Measurements from ENCODE around the gene MOV10. TPM values are rescaled to one million over a fixed set of nuclear protein-coding genes. Genes with fewer than 3 reads are reported as not detected.

Gene MOV10
- total RNA-seq, 4 donors from 2014 or later: 75.3 to 161 (median 143) TPM

DNA sequence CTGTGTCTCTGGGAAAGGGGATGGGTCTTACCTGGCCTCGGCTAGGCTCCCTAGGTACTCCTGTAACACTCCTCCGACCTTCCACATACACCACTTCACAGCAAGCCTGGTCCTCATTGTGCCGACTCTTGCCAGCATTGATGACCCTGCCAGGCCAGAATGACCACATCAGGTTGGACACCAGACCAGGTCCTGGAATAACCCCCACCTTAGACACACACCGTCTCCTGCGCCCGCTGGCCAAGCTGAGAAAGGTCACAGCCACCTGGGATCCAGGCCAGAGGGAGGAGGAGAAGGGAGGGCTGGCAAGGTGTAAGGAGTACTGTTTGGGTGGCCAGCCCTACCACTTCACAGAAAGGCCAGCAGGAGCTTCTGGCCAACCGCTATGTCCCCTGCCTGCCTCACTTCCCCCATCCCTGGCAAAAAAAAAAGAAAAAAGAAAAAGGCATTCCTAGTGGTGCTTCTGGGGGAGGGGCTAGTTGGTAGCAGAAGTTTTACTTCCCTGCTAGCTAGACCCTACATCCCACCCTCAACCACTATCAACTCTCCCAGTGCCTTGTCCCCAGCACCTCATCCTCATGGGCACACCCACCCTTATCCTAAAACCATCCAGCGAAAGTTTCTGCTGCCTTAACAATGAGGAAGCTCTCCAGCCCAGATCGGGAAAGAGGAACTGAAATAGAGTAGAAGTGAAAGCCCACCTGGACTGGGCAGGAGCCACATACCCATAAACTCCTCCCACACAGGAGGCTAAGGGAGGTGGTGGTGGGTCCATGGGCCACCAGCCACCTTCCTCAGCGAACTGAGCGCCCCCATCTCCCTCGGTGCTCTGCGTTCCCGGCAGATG is 39.2 kb downstream of the MOV10 start:
- DNase-seq: peak in 2 of 3 donors; percentile 64 to 69
- Histone ChIP-seq H3K36me3 (no peaks in the 10 kb centered on the region), H3K4me3 (peak overlapping the region; percentile 52 to 86 (median 74)), H3K27me3 (no peaks in the 10 kb centered on the region), H3K4me1 (peaks cover 0 to 14% (median 8%) of the 10 kb centered on the region in 4 donors), H3K27ac (peak overlapping the region in 1 of 4 donors; percentile 71), H3K9me3 (no peaks in the 10 kb centered on the region)
- no peak for TF ChIP-seq POLR2A (IDR thresholded peaks at IDR 0.05)
- TF ChIP-seq, protein P1, sequence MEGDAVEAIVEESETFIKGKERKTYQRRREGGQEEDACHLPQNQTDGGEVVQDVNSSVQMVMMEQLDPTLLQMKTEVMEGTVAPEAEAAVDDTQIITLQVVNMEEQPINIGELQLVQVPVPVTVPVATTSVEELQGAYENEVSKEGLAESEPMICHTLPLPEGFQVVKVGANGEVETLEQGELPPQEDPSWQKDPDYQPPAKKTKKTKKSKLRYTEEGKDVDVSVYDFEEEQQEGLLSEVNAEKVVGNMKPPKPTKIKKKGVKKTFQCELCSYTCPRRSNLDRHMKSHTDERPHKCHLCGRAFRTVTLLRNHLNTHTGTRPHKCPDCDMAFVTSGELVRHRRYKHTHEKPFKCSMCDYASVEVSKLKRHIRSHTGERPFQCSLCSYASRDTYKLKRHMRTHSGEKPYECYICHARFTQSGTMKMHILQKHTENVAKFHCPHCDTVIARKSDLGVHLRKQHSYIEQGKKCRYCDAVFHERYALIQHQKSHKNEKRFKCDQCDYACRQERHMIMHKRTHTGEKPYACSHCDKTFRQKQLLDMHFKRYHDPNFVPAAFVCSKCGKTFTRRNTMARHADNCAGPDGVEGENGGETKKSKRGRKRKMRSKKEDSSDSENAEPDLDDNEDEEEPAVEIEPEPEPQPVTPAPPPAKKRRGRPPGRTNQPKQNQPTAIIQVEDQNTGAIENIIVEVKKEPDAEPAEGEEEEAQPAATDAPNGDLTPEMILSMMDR (IDR thresholded peaks at IDR 0.05): no peak

DNA sequence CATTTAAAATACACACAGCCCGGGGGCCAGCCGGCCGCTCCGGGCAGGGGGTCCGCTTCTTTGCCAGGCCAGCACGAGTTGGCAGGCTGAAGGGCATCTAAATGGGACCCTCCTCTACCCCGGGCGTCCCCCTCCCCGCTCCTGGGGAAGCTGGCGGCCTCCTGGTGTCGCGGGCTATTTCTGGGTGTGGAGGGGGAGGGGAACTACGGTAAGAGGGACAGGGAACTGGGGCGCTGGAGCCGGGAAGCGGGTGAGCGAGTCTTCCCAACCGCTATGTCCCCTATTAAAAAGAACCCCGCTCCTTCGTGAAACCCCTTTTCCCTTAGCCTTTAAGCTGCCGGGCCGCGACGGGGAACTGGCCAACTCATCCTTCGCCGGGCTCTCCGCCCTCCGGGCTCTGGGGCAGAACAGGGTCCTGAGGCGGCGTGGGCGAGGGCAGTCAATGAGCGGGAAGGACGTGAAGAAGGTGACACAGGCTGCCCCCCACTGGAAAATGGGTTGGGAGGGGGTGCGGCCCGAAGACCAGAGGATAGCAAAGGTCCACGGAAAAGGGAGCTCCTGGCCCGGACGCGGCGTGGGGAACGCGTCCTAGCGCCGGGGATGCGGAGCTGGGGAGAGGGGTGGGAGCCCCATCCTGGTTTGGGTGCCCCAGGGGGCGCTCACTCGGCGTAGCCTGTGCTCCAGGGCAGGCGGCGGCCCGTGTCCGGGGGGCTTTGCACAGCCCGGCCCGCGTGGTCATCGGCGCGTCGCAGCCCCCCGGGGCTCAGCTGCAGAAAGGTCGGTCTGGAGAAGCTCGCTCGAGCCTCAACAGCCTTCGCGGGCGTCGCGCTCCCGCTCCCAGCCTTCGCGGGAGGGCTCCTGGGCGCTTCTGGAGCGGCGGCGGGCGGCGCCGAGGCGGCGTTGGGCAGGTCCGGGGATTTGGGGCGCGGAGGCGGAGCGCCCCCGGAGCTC is 40.1 kb downstream of the MOV10 start:
- peak overlapping the region; percentile 52 to 86 (median 74) for H3K4me3 ChIP-seq
- H3K4me1 ChIP-seq: peaks cover 0 to 18% (median 10%) of the 10 kb centered on the region in 4 donors
- H3K27ac ChIP-seq: peak overlapping the region in 1 of 4 donors; percentile 71
- peak in 2 of 3 donors; percentile 36 to 62 for DNase-seq
- H3K9me3 ChIP-seq: no peaks in the 10 kb centered on the region
- TF ChIP-seq, protein P1 (IDR thresholded peaks at IDR 0.05): no peak
- no peaks in the 10 kb centered on the region for H3K36me3 ChIP-seq
- H3K27me3 ChIP-seq: no peaks in the 10 kb centered on the region

DNA sequence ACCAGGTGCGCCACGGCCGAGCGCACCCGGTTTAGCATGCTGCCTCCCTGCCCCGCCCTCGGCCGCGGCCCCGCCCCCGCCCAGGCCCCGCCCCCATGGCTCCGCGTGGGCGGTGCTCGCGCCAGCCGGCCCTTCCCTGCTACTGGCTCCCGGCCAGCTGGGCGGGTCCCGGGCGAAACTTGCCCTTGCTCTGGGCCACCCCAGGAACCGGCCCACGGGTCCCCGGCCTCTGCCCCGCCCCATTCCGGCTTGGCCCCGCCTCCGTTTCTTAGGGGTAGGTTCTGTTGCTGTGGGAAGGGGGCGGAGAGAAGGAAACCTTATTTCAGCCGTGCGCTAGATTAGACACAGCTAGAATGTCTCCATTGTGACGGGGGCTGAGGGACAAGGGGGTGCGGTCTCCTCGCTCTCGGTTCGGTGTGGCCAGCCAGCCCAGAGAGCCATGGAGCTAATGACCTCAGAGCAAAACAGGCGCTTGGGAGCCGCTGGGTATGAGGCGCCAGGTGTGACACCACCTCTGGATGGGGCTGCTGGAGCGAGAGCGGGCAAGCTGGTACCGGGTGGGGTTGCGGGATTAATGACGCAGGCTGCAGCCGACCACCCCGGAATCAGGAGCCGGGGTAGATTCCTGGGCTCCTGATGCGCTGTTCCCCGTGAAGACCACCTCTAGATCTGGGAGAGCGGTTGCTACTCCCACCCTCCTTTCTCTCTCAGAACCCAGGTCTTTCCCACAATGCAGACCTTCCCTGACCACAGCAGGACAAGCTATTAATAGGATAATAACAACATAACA is 41.0 kb downstream of the MOV10 start, which contains the start of gene PPM1J:
PPM1J (minus strand) TSS at position 69 of the 790 bp plus-strand sequence; CDS start at position 38, 31 bp downstream.
- Histone ChIP-seq H3K36me3 (no peaks in the 10 kb centered on the region), H3K27me3 (no peaks in the 10 kb centered on the region), H3K27ac (peak within 1 kb of the TSS; percentile 57 to 72 (median 66)), H3K9me3 (no peaks in the 10 kb centered on the region), H3K4me3 (peak within 1 kb of the TSS; percentile 52 to 86 (median 74)), H3K4me1 (peaks cover 0 to 18% (median 10%) of the 10 kb centered on the region in 4 donors)
- TF ChIP-seq POLR2A (IDR thresholded peaks at IDR 0.05): peak in 1 of 2 donors; percentile 42
- TF ChIP-seq, protein P1 (IDR thresholded peaks at IDR 0.05): no peak
- peak; percentile 99 to 100 (median 100) for DNase-seq

DNA sequence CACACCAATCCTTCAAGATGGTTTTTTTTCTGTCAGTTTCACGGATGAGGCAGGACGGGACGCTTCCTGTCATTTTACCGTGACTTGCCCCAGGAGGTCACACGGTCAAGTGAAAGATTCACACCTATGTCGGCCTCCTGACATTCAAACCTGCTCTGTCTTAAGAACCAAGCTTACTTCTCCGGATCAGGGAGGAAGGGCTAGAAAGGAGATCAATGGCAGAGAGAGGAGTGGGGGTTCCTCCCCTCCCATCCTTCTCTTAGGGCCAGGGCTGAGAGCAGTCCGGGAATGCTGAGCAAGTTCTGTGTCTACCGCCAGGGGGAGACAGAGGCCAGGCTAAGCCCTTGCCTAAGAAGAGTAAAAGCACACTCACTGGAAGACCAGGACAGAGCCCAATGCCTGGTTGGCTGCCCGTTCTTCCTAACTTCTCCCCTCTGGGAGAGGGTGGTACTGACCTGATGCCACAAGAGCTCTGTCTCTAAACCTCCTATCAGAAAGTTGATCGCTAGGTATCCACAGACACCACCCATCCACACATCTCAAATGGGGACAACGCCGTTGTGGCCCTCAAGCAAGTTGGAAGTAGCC is 41.8 kb downstream of the MOV10 start:
- Histone ChIP-seq H3K27ac (peak overlapping the region in 3 of 4 donors; percentile 62 to 72 (median 71)), H3K36me3 (no peaks in the 10 kb centered on the region), H3K4me1 (peaks cover 0 to 18% (median 10%) of the 10 kb centered on the region in 4 donors)

More for the DNA sequence above, 41.8 kb downstream of the MOV10 start:
- no peak for TF ChIP-seq POLR2A (IDR thresholded peaks at IDR 0.05)
- TF ChIP-seq, protein P1 (IDR thresholded peaks at IDR 0.05): peak; percentile 76 to 97 (median 94)
- Histone ChIP-seq H3K4me3 (peak overlapping the region; percentile 52 to 86 (median 74)), H3K9me3 (no peaks in the 10 kb centered on the region), H3K27me3 (no peaks in the 10 kb centered on the region)
- peak; percentile 77 to 94 (median 89) for DNase-seq
